M059J (cell line): ENCODE data around the gene ZNF2. TPM values are rescaled to one million over a fixed set of nuclear protein-coding genes. Genes with fewer than 3 reads are reported as not detected.

Experiments
- DNase-seq: peaks from one replicate; pipeline ENCODE4 v3.0.0-alpha.2; 2012; ENCODE audit warnings: low read depth
- total RNA-seq: library from RNA; depleted of rRNA; stranded (reverse); fragments of >200 nt; shearing (Covaris generic); gene quantifications from 2 replicates; pipeline ENCODE4 v1.2.3, GENCODE V29; 2014; rRNA removed

Gene ZNF2
- 7.4 and 8.1 TPM in 2 replicates for total RNA-seq

DNA sequence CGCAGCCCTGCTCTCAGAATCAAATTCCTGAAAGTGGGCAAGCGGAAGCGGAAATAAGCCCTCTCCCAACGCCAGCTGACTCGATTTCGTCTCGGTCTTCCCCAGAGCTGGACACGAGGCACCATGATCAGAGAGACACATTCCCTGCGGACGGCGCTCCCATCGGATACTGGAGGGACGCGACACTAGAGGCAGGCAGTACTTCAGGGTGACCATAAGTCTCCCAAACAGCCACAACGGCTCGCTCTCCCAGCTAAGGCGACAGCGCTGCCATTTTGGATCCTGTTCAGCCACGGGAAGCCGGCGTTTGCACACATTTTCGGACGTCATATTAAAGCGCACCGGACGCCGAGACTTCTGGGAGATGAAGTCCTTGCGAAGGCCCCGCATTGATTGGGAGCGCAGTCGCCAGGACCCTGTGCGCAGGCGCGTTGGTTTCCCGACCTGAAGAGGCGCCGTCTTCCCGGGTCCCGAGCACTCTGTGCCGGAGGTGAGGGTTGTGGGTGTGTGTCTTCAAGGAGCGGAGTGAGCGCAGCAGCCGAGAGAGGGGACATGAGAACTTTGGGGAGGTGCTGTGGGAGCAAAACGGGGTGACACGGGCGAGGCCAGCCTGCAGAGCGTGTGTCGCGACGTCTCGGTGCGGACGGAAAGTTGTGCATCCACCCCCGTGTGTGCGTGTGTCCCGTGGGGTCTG is at the start of gene ZNF2:
ZNF2 (plus strand) TSS at position 439 of the 694 bp plus-strand sequence. CDS start 10,418 bp downstream, outside the sequence.
- DNase-seq = peak; percentile 97

GRCh38 chr2:95121093-95121406 is 44.6 kb upstream of the ZNF2 start:
- DNase-seq = no peak

GRCh38 chr2:95121407-95122196 is 44.0 kb upstream of the ZNF2 start, which contains the start of gene MRPS5:
TSS of gene MRPS5 (minus strand) at chr2:95121808. CDS start at chr2:95121791, 17 bp downstream.
- peak; percentile 64 for DNase-seq

DNA sequence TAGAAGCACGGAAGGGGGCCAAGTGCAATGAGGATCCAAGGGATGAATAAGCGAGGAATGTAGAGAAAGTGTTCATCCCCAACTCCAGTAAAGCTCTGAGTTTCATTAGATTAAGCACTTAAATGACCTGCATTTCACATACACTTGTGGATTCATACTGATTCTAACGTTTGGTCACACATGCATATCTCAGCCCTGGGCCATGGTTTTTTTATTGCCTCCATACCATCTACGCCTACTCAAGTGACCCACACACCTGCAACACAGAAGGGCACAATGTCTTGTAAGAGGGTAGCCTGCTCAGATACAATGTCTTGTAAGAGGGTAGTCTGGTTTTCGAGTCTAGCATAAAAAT is 43.4 kb upstream of the ZNF2 start:
- no peak for DNase-seq

GRCh38 chr2:95138702-95139101 is 26.9 kb upstream of the ZNF2 start:
- no peak for DNase-seq

GRCh38 chr2:95143838-95144237 is 21.8 kb upstream of the ZNF2 start:
- DNase-seq = no peak

DNA sequence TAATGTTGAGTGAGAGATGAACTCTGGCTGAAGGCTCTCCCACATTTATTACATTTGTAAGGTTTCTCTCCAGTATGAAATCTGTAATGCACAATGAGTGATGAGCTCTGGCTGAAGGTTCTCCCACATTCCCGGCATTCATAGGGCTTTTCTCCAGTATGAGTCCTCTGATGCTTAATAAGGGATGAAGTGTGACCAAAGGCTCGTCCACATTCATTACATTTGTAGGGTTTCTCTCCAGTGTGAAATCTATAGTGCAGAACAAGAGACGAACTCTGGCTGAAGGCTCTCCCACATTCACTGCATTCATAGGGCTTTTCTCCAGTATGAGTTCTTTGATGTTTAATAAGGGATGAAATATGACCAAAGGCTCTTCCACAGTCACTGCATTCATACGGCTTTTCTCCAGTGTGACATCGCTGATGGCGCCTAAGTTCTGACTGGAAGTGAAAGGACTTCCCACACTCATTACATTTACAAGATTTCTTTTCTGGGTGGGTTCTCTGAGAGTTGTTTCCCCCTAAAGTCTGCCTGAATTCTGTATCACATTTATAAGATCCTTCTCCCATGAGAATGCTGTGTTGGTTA is 16.1 kb upstream of the ZNF2 start:
- DNase-seq = no peak

- DNase-seq = peak; percentile 4
Observed at GRCh38 chr2:95158441-95158840, 7.2 kb upstream of the ZNF2 start.

- DNase-seq = peak; percentile 42
Observed at GRCh38 chr2:95158891-95159619, 6.6 kb upstream of the ZNF2 start.

- DNase-seq = peak; percentile 58
Observed at GRCh38 chr2:95159690-95160449, 5.7 kb upstream of the ZNF2 start, which contains the start of gene ZNF514. TSS of gene ZNF514 (minus strand) at chr2:95159848. CDS start at chr2:95153253, 6,595 bp downstream.

DNA sequence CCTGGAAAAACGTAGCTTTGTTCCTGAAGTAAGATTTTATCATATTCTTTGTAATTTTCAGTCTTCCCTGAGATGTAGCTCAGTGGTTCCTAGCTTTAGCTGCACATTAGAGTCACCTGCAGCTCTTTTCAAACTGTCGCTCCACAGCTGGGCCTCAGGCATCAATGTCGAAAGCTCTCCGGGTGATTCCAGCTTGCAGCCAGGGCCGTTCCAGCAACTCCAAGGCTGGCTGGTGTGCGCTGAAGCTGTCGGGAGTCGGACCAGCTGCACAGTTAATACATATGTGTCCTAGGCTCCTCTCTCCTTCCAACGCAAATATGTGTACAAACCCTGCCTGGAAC is 609 bp upstream of the ZNF2 start:
- DNase-seq = no peak

DNA sequence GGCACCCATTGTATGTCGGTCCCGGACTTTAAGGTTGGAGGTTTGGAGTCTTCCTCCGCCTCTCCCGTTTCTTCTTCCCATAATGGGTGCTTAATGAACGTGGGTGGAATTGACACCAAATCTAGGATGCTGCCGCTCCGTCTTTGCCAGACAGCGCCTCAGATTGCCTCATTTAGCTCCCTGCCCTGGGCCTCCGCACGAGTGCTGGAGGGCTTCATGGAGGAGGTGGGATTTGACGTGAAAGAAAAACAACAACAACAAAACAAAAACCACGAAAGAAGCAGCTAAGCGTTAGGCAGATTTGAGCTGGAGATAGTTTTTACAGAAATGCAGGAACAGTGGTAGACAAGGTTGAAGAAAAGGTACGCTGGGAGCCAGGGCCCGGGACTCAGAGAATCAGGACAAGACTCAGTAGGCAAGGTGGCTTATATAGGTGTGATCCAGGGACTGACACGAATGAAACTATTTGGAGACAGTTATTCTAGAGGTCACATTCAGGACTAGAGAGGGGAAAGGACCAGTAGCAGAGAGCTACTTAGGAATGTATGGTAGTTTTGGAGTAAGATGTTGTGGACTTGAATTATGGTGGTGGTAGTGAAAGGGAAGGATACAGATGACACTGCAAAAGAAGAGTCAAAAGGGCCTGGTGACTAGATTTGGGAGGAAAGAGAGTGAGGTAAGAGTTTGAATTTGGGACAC is 605 bp downstream of the ZNF2 start:
- DNase-seq = no peak

- DNase-seq = no peak
Observed at GRCh38 chr2:95171902-95172301, 6.3 kb downstream of the ZNF2 start.

DNA sequence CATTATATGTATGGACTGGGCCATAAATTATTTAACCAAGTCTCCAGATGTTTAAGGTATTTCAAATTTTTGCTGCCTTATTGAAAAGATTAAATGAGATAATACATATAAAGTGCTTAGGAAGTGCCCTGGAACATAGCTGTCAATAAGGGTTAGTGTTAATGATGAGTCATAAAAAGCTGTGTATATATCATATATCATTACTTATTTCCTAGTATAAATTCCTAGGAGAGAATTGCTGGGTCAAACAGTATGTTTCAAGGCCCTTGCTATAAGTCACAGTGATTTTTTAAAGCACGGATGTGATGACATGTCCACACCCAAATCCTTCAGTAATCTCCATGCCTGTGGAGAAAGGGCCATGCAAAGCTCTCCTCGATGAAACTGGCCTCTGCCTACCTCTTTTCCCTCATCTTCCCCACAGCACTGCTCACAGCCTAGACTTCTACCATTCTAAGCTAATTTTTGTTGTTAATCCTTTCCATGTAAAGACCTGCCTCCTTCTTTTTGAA is 8.5 kb downstream of the ZNF2 start:
- no peak for DNase-seq

- DNase-seq = no peak
Observed at GRCh38 chr2:95179451-95179850, 13.8 kb downstream of the ZNF2 start.

DNA sequence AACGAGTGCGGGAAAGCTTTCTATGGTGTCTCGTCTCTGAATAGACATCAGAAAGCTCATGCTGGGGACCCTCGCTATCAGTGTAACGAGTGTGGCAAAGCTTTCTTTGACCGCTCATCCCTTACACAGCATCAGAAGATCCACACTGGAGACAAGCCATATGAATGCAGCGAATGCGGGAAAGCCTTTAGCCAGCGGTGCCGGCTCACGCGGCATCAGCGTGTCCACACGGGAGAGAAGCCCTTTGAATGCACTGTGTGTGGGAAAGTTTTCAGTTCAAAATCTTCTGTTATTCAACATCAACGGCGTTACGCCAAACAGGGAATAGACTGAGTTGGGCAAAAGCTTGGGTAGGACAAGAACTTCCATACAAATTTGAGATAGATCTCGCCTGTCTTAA is 16.2 kb downstream of the ZNF2 start:
- DNase-seq = no peak

GRCh38 chr2:95185197-95185596 is 19.6 kb downstream of the ZNF2 start:
- no peak for DNase-seq

DNA sequence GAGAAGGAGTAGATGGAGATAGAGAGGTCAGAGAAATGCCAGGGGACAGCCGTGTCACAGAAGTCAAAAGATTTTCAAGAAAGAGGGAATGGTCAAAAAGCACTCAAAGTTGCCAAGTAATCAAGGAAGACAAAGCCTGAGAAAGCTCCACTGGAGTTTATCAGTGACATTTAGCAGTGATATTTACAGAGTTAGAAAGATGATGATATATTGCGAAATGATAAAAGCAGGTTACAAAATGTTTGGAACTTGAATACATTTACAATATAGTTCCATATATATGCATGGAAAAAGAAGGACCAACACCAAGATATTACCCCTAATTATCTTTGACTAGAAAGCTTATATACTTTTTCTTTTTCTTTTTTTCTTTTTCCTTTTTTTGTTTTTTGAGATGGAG is 20.4 kb downstream of the ZNF2 start:
- DNase-seq = no peak

DNA sequence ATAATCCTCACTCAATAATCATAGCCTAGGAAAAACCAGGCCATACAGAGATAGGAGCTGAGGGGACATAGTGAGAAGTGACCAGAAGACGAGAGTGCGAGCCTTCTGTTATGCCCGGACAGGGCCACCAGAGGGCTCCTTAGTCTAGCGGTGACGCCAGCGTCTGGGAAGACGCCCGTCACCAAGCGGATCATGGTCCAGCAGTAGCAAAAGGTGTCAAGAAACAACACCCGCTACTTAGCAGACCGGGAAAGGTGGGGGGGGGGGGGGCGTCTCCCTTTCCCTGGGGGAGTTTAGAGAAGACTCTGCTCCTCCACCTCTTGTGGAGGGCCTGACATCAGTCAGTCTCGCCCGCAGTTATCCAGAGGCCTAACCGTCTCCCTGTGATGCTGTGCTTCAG is 27.3 kb downstream of the ZNF2 start:
- peak; percentile 34 for DNase-seq

DNA sequence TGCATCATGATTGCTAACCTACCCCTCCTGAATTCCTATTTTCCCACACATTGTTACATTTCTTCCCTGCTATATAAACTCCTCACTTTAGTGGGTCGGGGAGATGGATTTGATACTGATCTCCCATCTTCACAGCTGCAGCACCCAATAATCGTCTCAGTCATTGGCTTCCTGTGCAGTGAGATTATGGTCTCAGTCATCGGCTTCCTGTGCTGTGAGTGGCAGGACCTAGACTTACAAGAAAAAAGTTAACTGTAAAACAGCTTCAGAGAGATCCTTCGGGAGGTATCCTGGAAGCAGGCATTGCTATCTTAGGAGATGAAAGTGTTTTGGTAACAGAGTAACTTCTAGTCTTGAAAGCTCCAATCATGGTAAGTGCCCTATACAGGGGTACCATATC is 38.3 kb downstream of the ZNF2 start:
- no peak for DNase-seq

DNA sequence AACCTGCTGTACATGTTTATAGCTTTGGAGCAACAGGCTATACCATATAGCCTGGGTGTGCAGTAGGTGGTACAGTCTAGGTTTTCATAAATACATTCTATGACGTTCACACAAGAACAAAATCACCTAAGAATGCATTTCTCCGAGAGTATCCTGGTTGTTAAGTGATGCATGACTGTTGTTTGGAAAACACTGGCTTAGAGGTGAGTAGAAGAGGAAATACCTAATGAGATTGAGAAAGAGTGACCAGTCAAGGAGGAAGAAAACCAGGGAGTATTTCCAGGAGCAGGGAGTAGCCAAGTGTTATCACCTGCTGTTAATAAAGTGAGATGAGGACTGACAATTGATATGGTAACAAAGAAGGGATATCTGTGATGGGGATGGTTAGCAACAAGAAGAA is 38.8 kb downstream of the ZNF2 start:
- DNase-seq = no peak
